D721Med (cell line): ENCODE measurements around the gene BARD1.

Experiments used
- DNase-seq: peaks from one replicate; pipeline ENCODE4 v3.0.0; 2011; ENCODE audit warnings: low spot score; ENCODE audit not compliant: insufficient read length
- FAIRE-seq: peaks from 2 replicates; lab custom pipeline; 2011; peaks lifted over from hg19 to GRCh38; lab: Jason Lieb, UNC
- CTCF ChIP-seq: IDR thresholded peaks from 2 replicates; pipeline ENCODE4 v1.5.1; 2012; ENCODE audit warnings: mild to moderate bottlenecking, control low read depth; ENCODE audit not compliant: insufficient read depth; ENCODE audit errors: missing control alignments

BARD1 gene

DNA sequence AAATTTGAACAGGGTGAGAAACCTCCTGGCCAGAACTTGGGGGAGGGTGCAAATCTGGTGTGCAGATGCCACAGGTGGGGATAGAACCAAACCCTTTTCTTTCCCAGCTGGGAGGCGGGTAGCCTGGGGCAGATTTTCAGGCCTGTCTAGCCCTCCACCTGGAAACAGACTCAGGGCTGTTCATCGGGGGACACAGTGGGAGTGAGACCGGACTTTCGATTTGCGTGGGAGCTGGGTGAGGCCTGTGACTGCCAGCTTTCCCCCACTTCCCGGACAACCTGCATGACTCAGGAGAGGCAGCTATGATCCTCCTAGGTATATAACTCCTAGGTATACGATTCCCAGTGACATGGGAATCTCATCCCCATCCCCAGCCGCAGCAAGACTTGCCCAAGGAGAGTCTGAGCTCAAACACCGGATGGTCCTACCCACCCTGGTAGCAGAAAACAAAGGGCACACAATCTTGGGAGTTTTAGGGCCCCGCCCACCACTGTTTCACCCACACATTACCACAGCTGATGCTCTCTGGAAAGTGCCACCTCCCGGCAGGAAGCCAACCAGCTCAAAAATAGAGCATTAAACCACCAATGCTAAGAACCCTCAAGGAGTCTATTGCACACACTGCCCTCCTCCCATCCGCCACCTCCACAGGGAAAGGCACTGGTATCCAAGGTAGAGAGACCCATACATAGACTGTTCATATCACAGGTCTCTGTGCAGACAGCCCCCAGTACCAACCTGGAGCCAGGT lies 92.5 kb downstream of the BARD1 start:
- FAIRE-seq: no peak

DNA sequence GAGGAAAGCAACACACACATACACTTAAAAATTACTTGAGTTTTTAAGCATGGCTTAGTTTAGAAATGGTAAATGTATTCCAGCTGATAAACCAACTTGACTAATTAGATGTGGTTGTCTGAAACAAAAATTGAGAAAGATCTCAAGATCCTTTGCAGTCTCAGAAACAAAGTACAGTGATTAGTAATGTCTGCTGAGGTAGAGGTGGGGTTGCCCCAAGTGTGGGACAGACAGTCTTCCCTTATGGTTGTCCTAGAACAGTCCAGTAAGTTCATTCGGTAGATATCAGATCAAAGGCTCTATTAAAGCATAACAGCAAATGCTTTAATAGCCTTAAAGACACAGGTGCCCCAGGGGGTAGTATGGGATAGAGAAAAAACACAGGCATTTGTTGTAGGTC lies 94.5 kb downstream of the BARD1 start:
- FAIRE-seq: no peak
- no peak for TF ChIP-seq CTCF
- no peak for DNase-seq

More for the DNA sequence above, 92.5 kb downstream of the BARD1 start:
- TF ChIP-seq CTCF: no peak
- DNase-seq: no peak

DNA sequence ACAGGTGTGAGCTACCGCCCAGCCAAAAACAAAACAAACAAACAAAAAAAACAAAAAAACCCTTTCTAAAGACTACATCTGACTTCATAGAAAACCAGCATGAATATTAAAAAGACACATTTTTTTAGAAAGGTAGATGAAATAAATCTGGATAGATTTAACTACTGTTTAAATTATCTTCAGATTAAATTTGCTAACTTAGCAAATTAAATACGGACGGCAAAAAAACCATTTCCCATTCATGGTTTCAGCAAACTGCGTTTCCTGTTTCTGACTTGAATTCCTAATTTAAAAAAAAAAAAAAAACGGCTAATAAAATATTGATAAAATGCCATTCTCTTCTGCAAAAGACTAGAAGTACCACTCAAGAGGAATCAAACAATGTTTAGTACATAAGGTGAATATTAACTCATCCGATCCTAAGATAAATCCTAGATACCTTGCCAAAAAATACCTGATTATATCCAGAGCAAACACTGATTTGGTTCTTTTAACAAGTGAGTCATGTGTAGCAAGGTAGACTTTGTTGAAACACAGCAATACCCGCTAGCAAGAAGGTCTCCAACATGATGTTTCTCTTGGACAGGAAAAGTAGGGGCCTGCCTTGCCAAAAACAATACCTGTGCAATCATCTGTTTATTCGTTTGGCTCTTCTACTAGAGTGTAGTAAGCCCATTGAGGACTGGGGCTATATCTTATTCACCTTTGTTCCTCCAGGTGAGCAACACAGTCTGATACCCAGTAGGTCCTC lies 96.2 kb downstream of the BARD1 start:
- FAIRE-seq (no peak), DNase-seq (no peak)
- no peak for TF ChIP-seq CTCF

GRCh38 chr2:214710729-214711128 lies 98.8 kb downstream of the BARD1 start:
- TF ChIP-seq CTCF: no peak
- DNase-seq: no peak
- no peak for FAIRE-seq

- no peak for DNase-seq
- no peak for TF ChIP-seq CTCF
- FAIRE-seq: no peak
Observed at GRCh38 chr2:214706986-214707385, 102.5 kb downstream of the BARD1 start.

DNA sequence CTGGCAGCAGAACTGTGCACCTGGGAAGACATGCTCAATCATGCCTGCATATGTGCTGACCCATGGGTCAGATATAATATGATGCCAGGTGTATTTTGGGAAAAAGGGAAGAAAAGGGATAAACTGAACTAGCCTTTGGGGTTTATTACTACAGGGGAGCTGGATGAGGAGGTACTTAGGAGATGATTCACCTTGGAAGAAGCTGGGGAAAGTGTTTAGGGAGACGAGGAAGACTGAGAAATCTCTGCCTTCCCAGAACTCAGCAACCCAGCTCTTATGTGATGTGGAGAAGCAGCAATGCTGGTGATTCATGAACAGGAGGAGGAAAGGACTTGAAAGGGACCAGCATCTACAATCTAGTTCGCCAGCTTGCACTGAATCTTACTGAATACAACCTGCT lies 110.2 kb downstream of the BARD1 start:
- DNase-seq (no peak), FAIRE-seq (no peak)
- TF ChIP-seq CTCF: no peak

- FAIRE-seq: no peak
Observed at GRCh38 chr2:214696681-214697080, 112.8 kb downstream of the BARD1 start.

More at GRCh38 chr2:214696681-214697080, 112.8 kb downstream of the BARD1 start:
- DNase-seq: no peak
- TF ChIP-seq CTCF: no peak
